LNCAP (cell line): ENCODE data around the gene RPS23.

Experiments used
- CTCF ChIP-seq: fragments of 450-650 bp; IDR thresholded peaks from 2 replicates; pipeline ENCODE4 v1.5.1; 2017; ENCODE audit warnings: mild to moderate bottlenecking

The RPS23 gene

GRCh38 chr5:82274343-82275211 lies 3.6 kb downstream of the RPS23 start:
- TF ChIP-seq CTCF, result no peak

- TF ChIP-seq CTCF, result no peak
Measured at GRCh38 chr5:82265047-82265446, 13.1 kb downstream of the RPS23 start.

- TF ChIP-seq CTCF, result peak; percentile 57
Measured at GRCh38 chr5:82259172-82259800, 18.9 kb downstream of the RPS23 start.

GRCh38 chr5:82257729-82258128 lies 20.4 kb downstream of the RPS23 start:
- TF ChIP-seq CTCF, result no peak

- TF ChIP-seq CTCF, result no peak
Measured at GRCh38 chr5:82257247-82257646, 20.9 kb downstream of the RPS23 start.

- no peak for TF ChIP-seq CTCF
Measured at GRCh38 chr5:82255844-82256243, 22.3 kb downstream of the RPS23 start.

GRCh38 chr5:82252744-82253143 lies 25.4 kb downstream of the RPS23 start:
- TF ChIP-seq CTCF, result no peak
